ENCODE measurements around the gene FAM234B.

DNA sequence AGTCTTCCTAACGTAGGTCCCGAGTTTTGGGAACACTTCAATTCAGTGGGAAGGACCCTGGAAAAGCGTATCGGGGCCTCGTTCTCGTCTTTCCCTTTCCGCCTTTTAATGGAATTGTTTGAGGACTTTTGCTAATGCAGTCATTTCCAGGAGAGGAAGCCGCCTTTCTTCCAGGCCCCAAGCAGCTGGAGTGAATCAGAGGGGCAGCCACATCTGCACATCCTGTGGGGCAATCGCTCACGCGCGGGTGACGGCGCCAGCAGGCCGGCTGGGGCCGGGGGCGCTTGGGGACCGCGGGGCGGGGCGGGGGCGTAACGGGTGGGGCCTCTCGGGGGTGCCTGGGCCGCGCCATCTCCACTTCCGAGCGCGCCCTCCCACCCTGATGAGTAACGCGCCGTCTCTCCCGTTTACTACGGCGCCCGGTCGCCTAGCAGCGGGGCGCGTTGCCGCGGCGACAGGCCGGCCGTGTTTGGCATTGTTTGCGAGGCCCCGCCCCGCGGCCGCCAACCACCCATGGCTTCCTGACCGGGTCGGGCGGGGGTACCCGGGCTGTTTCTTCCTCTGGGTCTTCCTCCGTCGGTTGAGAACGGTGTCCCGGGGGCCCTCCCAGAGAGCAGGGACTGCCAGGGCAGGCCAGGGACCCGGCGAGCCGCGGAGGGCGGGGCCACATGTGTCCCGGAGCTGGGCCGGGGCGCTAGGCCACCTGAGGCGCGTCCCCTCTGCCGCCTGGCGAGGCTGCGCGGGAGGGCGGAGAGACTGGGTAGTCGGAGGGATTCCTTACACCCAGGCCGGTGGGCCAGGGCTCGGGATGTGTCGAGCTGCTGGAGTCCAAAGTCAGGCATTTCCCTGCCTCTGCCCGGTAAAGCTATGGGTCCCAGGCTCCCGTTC, 56.9 kb downstream of the FAM234B start:
- TF ChIP-seq, protein P1, sequence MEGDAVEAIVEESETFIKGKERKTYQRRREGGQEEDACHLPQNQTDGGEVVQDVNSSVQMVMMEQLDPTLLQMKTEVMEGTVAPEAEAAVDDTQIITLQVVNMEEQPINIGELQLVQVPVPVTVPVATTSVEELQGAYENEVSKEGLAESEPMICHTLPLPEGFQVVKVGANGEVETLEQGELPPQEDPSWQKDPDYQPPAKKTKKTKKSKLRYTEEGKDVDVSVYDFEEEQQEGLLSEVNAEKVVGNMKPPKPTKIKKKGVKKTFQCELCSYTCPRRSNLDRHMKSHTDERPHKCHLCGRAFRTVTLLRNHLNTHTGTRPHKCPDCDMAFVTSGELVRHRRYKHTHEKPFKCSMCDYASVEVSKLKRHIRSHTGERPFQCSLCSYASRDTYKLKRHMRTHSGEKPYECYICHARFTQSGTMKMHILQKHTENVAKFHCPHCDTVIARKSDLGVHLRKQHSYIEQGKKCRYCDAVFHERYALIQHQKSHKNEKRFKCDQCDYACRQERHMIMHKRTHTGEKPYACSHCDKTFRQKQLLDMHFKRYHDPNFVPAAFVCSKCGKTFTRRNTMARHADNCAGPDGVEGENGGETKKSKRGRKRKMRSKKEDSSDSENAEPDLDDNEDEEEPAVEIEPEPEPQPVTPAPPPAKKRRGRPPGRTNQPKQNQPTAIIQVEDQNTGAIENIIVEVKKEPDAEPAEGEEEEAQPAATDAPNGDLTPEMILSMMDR (IDR thresholded peaks at IDR 0.05; ENCODE audit: borderline replicate concordance, extremely low read depth, low read length, poor library complexity, severe bottlenecking): no peak
- no peak for TF ChIP-seq EZH2 (IDR thresholded peaks at IDR 0.05; ENCODE audit: borderline replicate concordance, low read depth, low read length, severe bottlenecking)
